ENCODE data around the gene LGMN. TPM values are rescaled to one million over a fixed set of nuclear protein-coding genes. Genes with fewer than 3 reads are reported as not detected.
"Not testable (repeated sequence)": the region's sequence is repeated elsewhere in the genome, so short reads cannot be mapped to it uniquely, and the experiment has no call there.

Gene LGMN
- total RNA-seq, 1 donor from 2014 or later = 158 TPM

GRCh38 chr14:92719421-92719820, 29.0 kb downstream of the LGMN start:
- intact Hi-C loops (cut with DNase I) = no loop called here

GRCh38 chr14:92718664-92719063, 29.8 kb downstream of the LGMN start:
- ATAC-seq (no peak), DNase-seq (no peak)
- intact Hi-C loops (cut with DNase I) = no loop called here
- Histone ChIP-seq H3K9me3 (no peaks in the 10 kb centered on the region), H3K36me3 (peaks cover 19% of the 10 kb centered on the region), H3K4me3 (no peak overlapping the region), H3K4me1 (peaks cover 19% of the 10 kb centered on the region), H3K27me3 (ENCODE audit: low read depth) (no peaks in the 10 kb centered on the region), H3K27ac (no peak overlapping the region)
- no peak for TF ChIP-seq CTCF (IDR thresholded peaks at IDR 0.05)

More at GRCh38 chr14:92719421-92719820, 29.0 kb downstream of the LGMN start:
- no peaks in the 10 kb centered on the region for H3K9me3 ChIP-seq
- no peak for DNase-seq
- no peak for TF ChIP-seq CTCF (IDR thresholded peaks at IDR 0.05)
- H3K36me3 ChIP-seq = peaks cover 11% of the 10 kb centered on the region
- H3K4me3 ChIP-seq = no peak overlapping the region
- H3K27me3 ChIP-seq (ENCODE audit: low read depth) = no peaks in the 10 kb centered on the region
- no peak for ATAC-seq
- H3K27ac ChIP-seq = no peak overlapping the region
- H3K4me1 ChIP-seq = peaks cover 26% of the 10 kb centered on the region

- intact Hi-C loops (cut with DNase I) = no loop called here
- no peak for TF ChIP-seq CTCF (IDR thresholded peaks at IDR 0.05)
- no peak for ATAC-seq
Measured at GRCh38 chr14:92717571-92718042, 30.8 kb downstream of the LGMN start.

GRCh38 chr14:92716131-92716530, 32.3 kb downstream of the LGMN start:
- intact Hi-C loops (cut with DNase I) = no loop called here
- no peak for TF ChIP-seq CTCF (IDR thresholded peaks at IDR 0.05)
- Histone ChIP-seq H3K36me3 (peaks cover 42% of the 10 kb centered on the region), H3K27me3 (ENCODE audit: low read depth) (no peaks in the 10 kb centered on the region), H3K4me1 (peaks cover 15% of the 10 kb centered on the region), H3K9me3 (no peaks in the 10 kb centered on the region), H3K4me3 (no peak overlapping the region), H3K27ac (no peak overlapping the region)
- ATAC-seq = no peak
- no peak for DNase-seq

More at GRCh38 chr14:92717571-92718042, 30.8 kb downstream of the LGMN start:
- Histone ChIP-seq H3K9me3 (no peaks in the 10 kb centered on the region), H3K27me3 (ENCODE audit: low read depth) (no peaks in the 10 kb centered on the region), H3K27ac (no peak overlapping the region), H3K4me1 (peaks cover 15% of the 10 kb centered on the region), H3K4me3 (no peak overlapping the region), H3K36me3 (peaks cover 28% of the 10 kb centered on the region)
- no peak for DNase-seq

GRCh38 chr14:92714739-92715307, 33.6 kb downstream of the LGMN start:
- H3K4me1 ChIP-seq; H3K27ac ChIP-seq; H3K4me3 ChIP-seq; H3K27me3 ChIP-seq (ENCODE audit: low read depth); H3K9me3 ChIP-seq; intact Hi-C loops (cut with DNase I): not testable (repeated sequence)
- ATAC-seq (peak; percentile 83 to 89), DNase-seq (peak; percentile 86)
- TF ChIP-seq CTCF (IDR thresholded peaks at IDR 0.05) = peak; percentile 79
- peaks cover 55% of the 10 kb centered on the region for H3K36me3 ChIP-seq

Measured in lower lobe of right lung (tissue), 2 donors.